Ascending aorta (tissue), 2 donors: ENCODE measurements around the gene TEX2. TPM values are rescaled to one million over a fixed set of nuclear protein-coding genes. Genes with fewer than 3 reads are reported as not detected.
A peak's percentile ranks its signal among the peaks of the same experiment; 100 is the strongest.

Source experiments
- DNase-seq, 2 donors: peaks; one replicate each; pipeline ENCODE4 v3.0.0-alpha.2; 2019; ENCODE audit warnings: low spot score in 2 of 2
- H3K27ac ChIP-seq, 2 donors: fragments of 200-600 bp; sonication (generic); one replicate each; pipeline ENCODE4 v1.5.1; 2016 to 2017; ENCODE audit warnings: mild to moderate bottlenecking in 1 of 2
- H3K27me3 ChIP-seq: fragments of 200-600 bp; sonication (generic); one replicate; pipeline ENCODE4 v1.5.1; 2017
- H3K36me3 ChIP-seq, 2 donors: fragments of 200-600 bp; sonication (generic); one replicate each; pipeline ENCODE4 v1.5.1; 2016
- H3K4me1 ChIP-seq, 2 donors: fragments of 200-600 bp; sonication (generic); one replicate each; pipeline ENCODE4 v1.5.1; 2016 to 2017; ENCODE audit warnings: mild to moderate bottlenecking in 1 of 2
- H3K4me3 ChIP-seq, 2 donors: fragments of 200-600 bp; sonication (generic); one replicate each; pipeline ENCODE4 v1.5.1; 2016 to 2017; ENCODE audit warnings: mild to moderate bottlenecking in 1 of 2
- H3K9me3 ChIP-seq, 2 donors: fragments of 200-600 bp; sonication (generic); one replicate each; pipeline ENCODE4 v1.5.1; 2016
- intact Hi-C: fragments of 100-400 bp; cut with DNase I; formaldehyde crosslinking; loops from one replicate; pipeline ENCODE4 v1.15.1; 2023
- total RNA-seq: library from RNA; depleted of rRNA; stranded (reverse); fragments of >200 nt; gene quantifications from one replicate; pipeline ENCODE4 v1.1.0, GENCODE V29; 2016
- TF ChIP-seq, protein P1 (sequence below), 3 experiments: fragments of 200-600 bp in 2 of 3; fragments of 450-650 bp in 1 of 3; sonication (generic) in 2 of 3; IDR thresholded peaks; one replicate each; pipeline ENCODE4 v1.5.1; 2016 to 2019; ENCODE audit warnings: antibody characterized with exemption in 3 of 3, mild to moderate bottlenecking in 1 of 3, moderate library complexity in 1 of 3

Gene TEX2
- total RNA-seq, 1 donor from 2014 or later, result 94.6 TPM

- TF ChIP-seq, protein P1, sequence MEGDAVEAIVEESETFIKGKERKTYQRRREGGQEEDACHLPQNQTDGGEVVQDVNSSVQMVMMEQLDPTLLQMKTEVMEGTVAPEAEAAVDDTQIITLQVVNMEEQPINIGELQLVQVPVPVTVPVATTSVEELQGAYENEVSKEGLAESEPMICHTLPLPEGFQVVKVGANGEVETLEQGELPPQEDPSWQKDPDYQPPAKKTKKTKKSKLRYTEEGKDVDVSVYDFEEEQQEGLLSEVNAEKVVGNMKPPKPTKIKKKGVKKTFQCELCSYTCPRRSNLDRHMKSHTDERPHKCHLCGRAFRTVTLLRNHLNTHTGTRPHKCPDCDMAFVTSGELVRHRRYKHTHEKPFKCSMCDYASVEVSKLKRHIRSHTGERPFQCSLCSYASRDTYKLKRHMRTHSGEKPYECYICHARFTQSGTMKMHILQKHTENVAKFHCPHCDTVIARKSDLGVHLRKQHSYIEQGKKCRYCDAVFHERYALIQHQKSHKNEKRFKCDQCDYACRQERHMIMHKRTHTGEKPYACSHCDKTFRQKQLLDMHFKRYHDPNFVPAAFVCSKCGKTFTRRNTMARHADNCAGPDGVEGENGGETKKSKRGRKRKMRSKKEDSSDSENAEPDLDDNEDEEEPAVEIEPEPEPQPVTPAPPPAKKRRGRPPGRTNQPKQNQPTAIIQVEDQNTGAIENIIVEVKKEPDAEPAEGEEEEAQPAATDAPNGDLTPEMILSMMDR (IDR thresholded peaks at IDR 0.05), result no peak
- intact Hi-C loops, result loop anchor here (2.0 to 5.0 kb wide), 3 partner anchors 30 to 86 kb away; partner anchors contain the start of gene TEX2
- H3K27ac ChIP-seq, result peak overlapping the region; percentile 84 to 85
- no peaks in the 10 kb centered on the region for H3K9me3 ChIP-seq
- no peak overlapping the region for H3K4me3 ChIP-seq
- no peak for DNase-seq
- no peaks in the 10 kb centered on the region for H3K27me3 ChIP-seq
- H3K36me3 ChIP-seq, result peaks cover 1 to 4% of the 10 kb centered on the region in 2 donors
- H3K4me1 ChIP-seq, result peaks cover 17 to 58% of the 10 kb centered on the region in 2 donors
Observed at GRCh38 chr17:64176556-64176955, 86.5 kb downstream of the TEX2 start.

- DNase-seq, result peak; percentile 33 to 79
- H3K4me1 ChIP-seq, result peaks cover 14 to 48% of the 10 kb centered on the region in 2 donors
- no peaks in the 10 kb centered on the region for H3K27me3 ChIP-seq
- TF ChIP-seq, protein P1 (IDR thresholded peaks at IDR 0.05), result no peak
- H3K9me3 ChIP-seq, result no peaks in the 10 kb centered on the region
- peaks cover 7 to 14% of the 10 kb centered on the region in 2 donors for H3K36me3 ChIP-seq
- no peak overlapping the region for H3K4me3 ChIP-seq
- H3K27ac ChIP-seq, result peak overlapping the region; percentile 84 to 85
- intact Hi-C loops, result loop anchor here (5.0 kb wide), 1 partner anchor 57 kb away; no protein-coding TSS in a partner anchor
Observed at GRCh38 chr17:64174686-64175456, 88.2 kb downstream of the TEX2 start.

GRCh38 chr17:64173646-64174045 lies 89.4 kb downstream of the TEX2 start:
- Histone ChIP-seq H3K9me3 (no peaks in the 10 kb centered on the region), H3K4me3 (no peak overlapping the region), H3K4me1 (peaks cover 11 to 47% of the 10 kb centered on the region in 2 donors), H3K27ac (peak overlapping the region; percentile 84 to 85), H3K36me3 (peaks cover 7 to 14% of the 10 kb centered on the region in 2 donors), H3K27me3 (no peaks in the 10 kb centered on the region)
- no peak for DNase-seq
- intact Hi-C loops, result no loop called here
- TF ChIP-seq, protein P1 (IDR thresholded peaks at IDR 0.05), result no peak

- intact Hi-C loops, result no loop called here
- Histone ChIP-seq H3K27me3 (no peaks in the 10 kb centered on the region), H3K4me3 (no peak overlapping the region), H3K9me3 (no peaks in the 10 kb centered on the region), H3K27ac (no peak overlapping the region), H3K36me3 (peaks cover 7 to 14% of the 10 kb centered on the region in 2 donors), H3K4me1 (peaks cover 11 to 35% of the 10 kb centered on the region in 2 donors)
- TF ChIP-seq, protein P1 (IDR thresholded peaks at IDR 0.05), result no peak
- DNase-seq, result no peak
Observed at GRCh38 chr17:64172510-64172909, 90.5 kb downstream of the TEX2 start.

- no peak overlapping the region for H3K4me3 ChIP-seq
- peaks cover 7 to 14% of the 10 kb centered on the region in 2 donors for H3K36me3 ChIP-seq
- H3K4me1 ChIP-seq, result peaks cover 4 to 21% of the 10 kb centered on the region in 2 donors
- H3K27me3 ChIP-seq, result no peaks in the 10 kb centered on the region
- TF ChIP-seq, protein P1 (IDR thresholded peaks at IDR 0.05), result no peak
- no peak overlapping the region for H3K27ac ChIP-seq
- no peak for DNase-seq
- intact Hi-C loops, result no loop called here
- H3K9me3 ChIP-seq, result no peaks in the 10 kb centered on the region
Observed at GRCh38 chr17:64171041-64171440, 92.0 kb downstream of the TEX2 start.
